Lung microvascular endothelial cell (primary cell): ENCODE results near the gene DRC7. TPM values are rescaled to one million over a fixed set of nuclear protein-coding genes. Genes with fewer than 3 reads are reported as not detected.

Experiments used
- total RNA-seq: library from RNA; depleted of rRNA; stranded (reverse); fragments of >200 nt; gene quantifications from 2 replicates; pipeline ENCODE4 v1.2.1, GENCODE V29; 2014

Gene DRC7
- total RNA-seq, 1 donor from 2014 or later = 0.20 TPM

Other genes starting within 250 kb of the DRC7 start
- 60.4 and 60.9 TPM in 2 replicates for gene CIAPIN1, start 247.4 kb upstream of the DRC7 start, total RNA-seq
- 32.7 and 55.8 TPM in 2 replicates for gene COQ9, start 247.3 kb upstream of the DRC7 start, total RNA-seq
- gene POLR2C, start 232.1 kb upstream of the DRC7 start, total RNA-seq = 95.9 and 96.0 TPM in 2 replicates
- 13.9 and 15.0 TPM in 2 replicates for gene DOK4, start 208.3 kb upstream of the DRC7 start, total RNA-seq
- 7.4 and 10.7 TPM in 2 replicates for gene CCDC102A, start 158.2 kb upstream of the DRC7 start, total RNA-seq
- gene ADGRG5, start 152.2 kb upstream of the DRC7 start, total RNA-seq = not detected in 2 replicates
- gene ADGRG1, start 66.2 kb upstream of the DRC7 start, total RNA-seq = 1.4 and 17.4 TPM in 2 replicates
- gene ADGRG3, start 26.5 kb upstream of the DRC7 start, total RNA-seq = 0.65 and 8.3 TPM in 2 replicates
- gene KATNB1, start 41.0 kb downstream of the DRC7 start, total RNA-seq = 19.0 and 23.2 TPM in 2 replicates
- gene KIFC3, start 107.7 kb downstream of the DRC7 start, total RNA-seq = 25.7 and 46.4 TPM in 2 replicates